ENCODE measurements around the gene DPM3. TPM values are rescaled to one million over a fixed set of nuclear protein-coding genes. Genes with fewer than 3 reads are reported as not detected.

The DPM3 gene
- total RNA-seq, 1 experiment from 2014 or later = 113 TPM

DNA sequence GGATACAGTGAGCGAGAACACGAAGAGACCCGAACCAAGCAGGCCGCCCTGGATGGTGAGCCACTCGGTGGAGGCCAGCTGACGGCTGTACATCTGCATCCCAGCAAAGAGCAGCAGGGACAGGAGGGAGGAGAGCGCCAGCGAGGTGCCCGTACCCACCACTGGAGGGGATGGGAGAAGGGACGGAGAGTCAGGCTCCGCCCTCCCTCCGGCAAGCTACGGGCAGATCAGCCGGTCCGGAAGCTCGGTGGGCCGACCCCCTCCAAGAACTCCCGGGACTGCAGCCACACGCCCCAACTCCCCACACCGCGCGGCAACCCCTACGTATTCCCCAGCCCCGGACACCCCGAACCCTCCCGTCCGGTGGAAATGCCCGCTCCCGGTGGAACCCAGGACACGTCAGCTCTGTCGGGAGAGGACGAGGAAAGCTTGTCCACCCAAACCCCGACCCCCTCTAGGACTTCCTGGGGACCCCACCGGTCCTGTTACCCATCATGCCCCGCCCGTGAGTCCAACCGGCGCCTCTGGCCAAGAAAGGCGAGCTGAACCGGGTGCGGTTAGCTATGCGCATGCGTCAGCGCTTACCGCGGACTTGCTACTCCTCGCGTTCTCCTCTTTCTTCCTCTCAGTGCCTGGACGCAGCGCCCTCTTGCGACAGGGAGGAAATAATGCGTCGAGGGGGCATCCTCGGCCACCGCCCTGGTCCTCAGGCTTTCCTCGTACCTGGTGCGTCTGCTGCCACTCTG, 32.6 kb upstream of the DPM3 start, which contains the start of gene KRTCAP2 (continued):
- TF ChIP-seq ZBTB33 (IDR thresholded peaks at IDR 0.05; ENCODE audit: extremely low read depth, insufficient replicate concordance, low read length) (peak; percentile 69), RAD21 (IDR thresholded peaks at IDR 0.05; ENCODE audit: low read depth) (no peak), JUND (IDR thresholded peaks at IDR 0.05) (no peak), REST (IDR thresholded peaks at IDR 0.05; ENCODE audit: low read depth) (no peak), EZH2phosphoT487 (IDR thresholded peaks at IDR 0.05; ENCODE audit: borderline replicate concordance) (no peak), EGR1 (IDR thresholded peaks at IDR 0.05; ENCODE audit: low read depth) (no peak)
- TF ChIP-seq, protein P1, sequence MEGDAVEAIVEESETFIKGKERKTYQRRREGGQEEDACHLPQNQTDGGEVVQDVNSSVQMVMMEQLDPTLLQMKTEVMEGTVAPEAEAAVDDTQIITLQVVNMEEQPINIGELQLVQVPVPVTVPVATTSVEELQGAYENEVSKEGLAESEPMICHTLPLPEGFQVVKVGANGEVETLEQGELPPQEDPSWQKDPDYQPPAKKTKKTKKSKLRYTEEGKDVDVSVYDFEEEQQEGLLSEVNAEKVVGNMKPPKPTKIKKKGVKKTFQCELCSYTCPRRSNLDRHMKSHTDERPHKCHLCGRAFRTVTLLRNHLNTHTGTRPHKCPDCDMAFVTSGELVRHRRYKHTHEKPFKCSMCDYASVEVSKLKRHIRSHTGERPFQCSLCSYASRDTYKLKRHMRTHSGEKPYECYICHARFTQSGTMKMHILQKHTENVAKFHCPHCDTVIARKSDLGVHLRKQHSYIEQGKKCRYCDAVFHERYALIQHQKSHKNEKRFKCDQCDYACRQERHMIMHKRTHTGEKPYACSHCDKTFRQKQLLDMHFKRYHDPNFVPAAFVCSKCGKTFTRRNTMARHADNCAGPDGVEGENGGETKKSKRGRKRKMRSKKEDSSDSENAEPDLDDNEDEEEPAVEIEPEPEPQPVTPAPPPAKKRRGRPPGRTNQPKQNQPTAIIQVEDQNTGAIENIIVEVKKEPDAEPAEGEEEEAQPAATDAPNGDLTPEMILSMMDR (IDR thresholded peaks at IDR 0.05 in 2 of 3, conservative IDR thresholded peaks at IDR 0.05 in 1 of 3; ENCODE audit: borderline replicate concordance in 1 of 3, insufficient read depth in 1 of 3, low read depth in 2 of 3, low read length in 2 of 3) = peak in 2 of 3 experiments; percentile 90 to 92; a peak in 4 of 6 replicates
- TF ChIP-seq, protein P2, sequence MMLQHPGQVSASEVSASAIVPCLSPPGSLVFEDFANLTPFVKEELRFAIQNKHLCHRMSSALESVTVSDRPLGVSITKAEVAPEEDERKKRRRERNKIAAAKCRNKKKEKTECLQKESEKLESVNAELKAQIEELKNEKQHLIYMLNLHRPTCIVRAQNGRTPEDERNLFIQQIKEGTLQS (IDR thresholded peaks at IDR 0.05) = no peak

All from HCT116 (cell line).